ENCODE data around the gene APOF. TPM values are rescaled to one million over a fixed set of nuclear protein-coding genes. Genes with fewer than 3 reads are reported as not detected.

Gene APOF
- total and polyA plus RNA-seq, 2 of the 8 experiments (the other 6 are each of a cell fraction or from before 2014, with no cell fraction given) = not detected

DNA sequence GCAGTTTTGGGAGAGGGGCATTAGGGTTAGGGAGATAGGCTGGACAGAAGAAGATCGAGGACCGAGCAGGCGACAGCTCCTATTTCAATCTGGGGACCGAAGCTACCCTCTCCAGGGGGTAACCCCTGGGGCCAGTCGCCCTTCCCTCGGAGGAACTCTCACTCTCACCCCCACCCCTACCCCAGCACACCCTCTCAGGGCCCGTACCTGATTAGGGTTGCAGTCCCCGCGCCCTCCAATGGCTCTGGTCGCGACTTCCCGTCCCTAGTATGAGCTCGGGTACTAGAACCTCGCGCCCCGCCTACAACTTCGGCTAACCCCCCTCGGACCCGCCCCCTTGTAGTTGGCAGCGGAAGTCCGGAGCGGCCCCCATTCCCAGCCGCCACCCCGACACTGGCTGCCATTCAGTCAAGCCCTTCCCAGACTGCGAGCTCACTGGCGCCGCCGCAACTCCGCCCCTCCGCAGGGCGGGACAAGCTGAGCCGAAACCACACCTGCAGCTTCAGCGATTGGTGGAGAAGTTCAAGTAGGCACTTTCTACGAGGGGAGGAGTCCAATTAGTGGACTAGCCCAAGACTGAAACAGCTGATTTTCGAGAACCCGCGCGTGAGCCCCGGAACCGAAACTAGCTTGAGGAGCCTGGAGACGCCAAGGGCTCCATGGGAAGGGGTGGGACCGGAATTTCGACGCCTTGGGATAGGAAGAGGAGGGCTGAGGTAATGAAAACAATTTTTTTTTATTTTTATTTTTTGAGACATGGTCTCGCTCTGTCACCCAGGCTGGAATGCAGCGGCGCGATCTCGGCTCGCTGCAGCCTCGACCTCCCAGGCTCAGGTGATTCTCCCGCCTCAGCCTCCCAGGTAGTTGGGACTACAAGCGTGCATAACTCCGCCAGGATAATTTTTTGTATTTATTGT is 2.5 kb downstream of the APOF start, which contains the start of gene STAT2 (continued):
- TF ChIP-seq CHD7 (IDR thresholded peaks at IDR 0.05; ENCODE audit: insufficient replicate concordance, low read length) (no peak), SUZ12 (IDR thresholded peaks at IDR 0.05; ENCODE audit: low read length) (no peak), EGR1 (IDR thresholded peaks at IDR 0.05; ENCODE audit: borderline replicate concordance, low read depth, low read length) (no peak), CTBP2 (IDR thresholded peaks at IDR 0.05; ENCODE audit: borderline replicate concordance, insufficient read depth, insufficient read length, low read length) (no peak), SIRT6 (IDR thresholded peaks at IDR 0.05; ENCODE audit: low read length) (no peak)
